Kidney tubule cell (primary cell): ENCODE data around the gene NUDC.
"Not testable (repeated sequence)": the region's sequence is repeated elsewhere in the genome, so short reads cannot be mapped to it uniquely, and the experiment has no call there.

Source experiments
- DNase-seq: peaks from one replicate; pipeline ENCODE4 v3.0.0-alpha.2; 2018; ENCODE audit warnings: low spot score

Gene NUDC

DNA sequence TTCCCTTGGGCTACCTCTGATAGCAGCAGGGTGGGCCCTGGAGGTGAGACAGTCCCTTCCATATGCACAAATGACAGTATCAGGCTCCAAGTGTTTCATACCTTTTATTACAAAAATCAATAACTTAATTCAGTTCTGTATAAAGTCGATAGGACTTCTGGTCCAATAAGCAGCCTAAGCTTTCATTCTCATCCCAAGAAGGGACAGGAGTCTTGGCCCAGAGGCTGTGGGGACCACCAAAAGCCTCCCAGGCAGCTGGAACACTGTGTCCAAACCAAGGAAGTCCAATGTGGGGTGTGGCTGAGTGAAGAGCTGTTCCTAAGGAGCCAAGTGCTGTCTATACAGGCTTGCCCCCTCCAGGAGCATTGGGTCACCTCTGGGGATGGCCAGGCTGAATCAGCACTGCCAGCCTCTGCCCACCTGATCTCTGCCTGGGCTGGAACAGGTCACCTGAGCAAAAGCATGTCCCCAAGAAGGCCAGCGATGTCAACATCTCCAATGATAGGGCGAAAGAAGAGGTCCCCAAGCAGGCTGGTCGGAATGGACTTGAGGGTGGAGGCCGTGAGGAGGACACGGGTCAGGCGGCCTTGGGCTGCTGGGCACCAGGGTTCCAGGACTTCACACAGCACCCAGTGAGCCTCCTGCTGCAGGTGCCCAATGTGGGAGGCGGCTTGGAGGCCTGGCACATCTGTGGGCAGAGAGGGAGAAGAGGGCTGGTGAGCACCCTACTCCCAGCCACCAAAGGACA lies 10.0 kb upstream of the NUDC start:
- no peak for DNase-seq

DNA sequence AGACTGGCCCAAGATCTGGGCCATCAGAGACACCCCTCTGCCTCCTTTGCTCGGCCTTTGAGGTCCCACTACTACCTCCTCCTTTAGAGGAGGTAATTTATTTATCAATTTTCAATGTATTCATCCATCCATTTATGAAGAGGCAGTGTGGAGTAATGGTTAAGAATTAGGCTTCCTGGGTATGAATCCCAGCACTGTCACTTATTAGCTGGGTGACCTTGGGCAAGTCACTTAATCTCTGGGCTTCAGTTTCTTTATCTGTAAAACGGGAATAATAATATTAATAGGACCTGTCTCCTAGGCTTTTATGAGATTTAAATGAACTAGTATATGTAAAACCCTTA lies 9.4 kb upstream of the NUDC start:
- no peak for DNase-seq

DNA sequence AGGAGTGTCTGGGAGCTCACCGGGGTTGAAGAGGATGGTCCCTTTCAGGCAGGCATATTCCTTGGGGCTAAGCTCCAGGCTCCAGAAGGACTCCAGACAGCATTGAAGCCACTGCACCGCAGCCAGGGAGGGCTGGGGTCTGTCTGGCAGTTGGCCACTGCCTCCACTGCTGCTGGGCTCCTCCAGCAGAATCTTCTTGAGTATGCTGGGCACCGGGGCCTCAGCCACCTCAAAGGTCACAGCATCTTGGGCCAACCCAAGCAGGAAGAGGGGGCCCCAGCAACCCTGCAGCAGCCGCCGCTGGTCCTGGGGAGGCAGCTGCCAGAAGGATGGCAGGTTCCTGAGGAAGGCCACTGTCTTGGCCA lies 8.2 kb upstream of the NUDC start:
- no peak for DNase-seq

DNA sequence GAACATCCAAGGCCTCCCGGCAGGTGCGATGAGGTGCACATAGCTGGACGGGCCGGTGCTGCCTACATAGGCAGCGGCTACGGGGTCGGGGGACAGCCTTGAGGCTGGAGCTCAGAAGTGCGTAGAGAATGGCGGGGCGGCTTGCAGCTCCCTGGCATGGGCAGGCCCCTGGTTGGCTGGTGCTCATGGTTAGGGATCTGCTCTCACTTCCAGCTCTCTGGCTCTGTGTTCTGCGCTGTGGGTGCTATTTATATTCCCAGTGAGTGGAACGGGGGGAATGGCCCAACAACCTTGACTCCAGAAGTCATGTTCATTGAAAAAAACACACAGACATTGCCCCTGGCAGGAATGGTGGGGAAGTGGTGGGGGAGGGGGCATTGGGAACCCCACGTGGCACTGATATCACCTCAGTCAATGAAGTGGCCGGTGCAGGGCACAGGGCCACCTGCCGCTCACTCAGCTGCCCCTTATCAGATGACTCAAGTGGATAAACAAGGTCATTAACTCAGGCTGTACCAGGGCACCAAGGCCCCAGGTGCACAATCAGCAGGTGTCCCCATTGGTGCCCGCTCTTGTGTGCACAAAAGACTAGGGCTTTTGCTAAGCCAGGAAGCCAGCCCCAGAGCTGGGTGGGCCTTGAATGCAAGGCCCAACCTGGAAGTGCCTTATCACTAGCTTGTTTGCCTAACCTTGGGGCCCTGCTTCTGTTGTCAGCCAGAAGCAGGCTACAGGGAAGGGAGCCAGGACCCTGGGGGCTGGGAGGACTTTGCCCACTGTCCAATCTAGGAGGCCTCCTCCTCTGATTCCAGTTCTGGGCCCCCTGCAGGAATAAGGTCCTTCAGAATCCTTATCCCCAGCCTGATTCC lies 7.6 kb upstream of the NUDC start, which contains the start of gene NR0B2:
NR0B2 (minus strand) TSS at position 222 of the 866 bp plus-strand sequence; CDS start at position 187, 35 bp downstream.
- peak; percentile 25 for DNase-seq

DNA sequence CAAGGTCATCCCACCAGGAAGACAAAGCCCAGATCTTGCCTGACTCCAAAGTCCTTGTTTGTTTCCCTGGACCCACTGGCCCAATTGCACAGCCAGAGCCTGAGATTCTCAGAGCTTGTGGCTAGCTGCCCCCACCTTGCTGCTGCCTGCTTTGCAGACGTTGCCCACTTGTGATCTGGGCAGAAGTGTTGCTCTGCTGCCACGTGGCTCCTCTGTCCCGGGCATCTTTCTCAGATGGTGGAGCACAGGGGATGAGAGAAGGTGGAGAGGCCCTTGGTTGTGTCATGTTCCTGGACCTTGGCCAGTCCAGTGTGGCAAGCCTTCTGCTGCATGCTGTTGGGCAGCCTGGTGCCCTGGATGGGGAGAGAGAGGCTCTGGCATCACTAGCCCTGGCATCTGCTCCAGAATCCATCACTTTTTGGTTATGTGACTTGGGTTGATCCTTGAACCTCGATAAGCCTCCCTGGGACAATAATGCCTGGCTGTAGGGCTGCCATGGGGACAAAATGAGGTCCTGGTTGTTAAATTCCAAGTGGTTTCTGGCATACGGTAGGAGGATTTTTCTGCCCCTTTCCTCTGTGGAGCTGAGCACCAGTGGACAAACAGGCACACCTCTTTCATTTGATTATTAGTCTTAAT lies 6.2 kb upstream of the NUDC start:
- peak; percentile 9 for DNase-seq

DNA sequence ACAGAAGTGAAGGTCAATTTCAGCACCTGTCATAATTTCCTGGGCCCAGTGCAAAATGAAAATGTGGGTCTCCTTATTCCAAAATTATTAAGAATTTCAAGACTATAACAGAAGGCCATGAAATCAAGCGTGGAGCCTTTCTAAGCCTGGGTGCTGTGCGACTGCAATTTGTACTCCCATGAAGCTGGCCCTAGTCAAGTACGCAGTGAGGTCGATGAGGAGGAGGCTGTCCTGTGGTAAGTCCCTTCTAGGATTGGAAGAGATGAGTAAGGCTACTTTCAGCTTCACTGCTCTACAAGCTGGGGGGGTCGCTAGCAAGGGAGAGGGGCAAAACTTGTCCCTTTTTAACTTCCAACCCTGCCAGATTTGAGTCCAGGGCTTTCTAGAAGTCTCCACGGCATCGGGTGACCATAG lies 410 bp upstream of the NUDC start:
- no peak for DNase-seq

DNA sequence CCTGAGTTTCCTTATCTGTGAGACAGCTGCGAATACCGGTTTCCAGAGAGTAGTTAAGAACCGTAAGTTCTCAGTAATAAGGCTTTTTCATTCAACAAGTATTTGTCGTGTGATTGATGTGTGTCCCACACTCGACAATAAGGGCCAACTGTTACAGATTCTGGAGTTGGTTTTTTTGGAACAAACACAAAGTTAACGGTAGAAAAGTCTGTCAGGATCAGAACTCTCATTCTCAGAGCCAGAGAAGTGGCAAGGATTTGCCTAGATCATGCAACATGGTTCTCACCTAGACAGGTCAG lies 837 bp downstream of the NUDC start:
- DNase-seq = no peak

DNA sequence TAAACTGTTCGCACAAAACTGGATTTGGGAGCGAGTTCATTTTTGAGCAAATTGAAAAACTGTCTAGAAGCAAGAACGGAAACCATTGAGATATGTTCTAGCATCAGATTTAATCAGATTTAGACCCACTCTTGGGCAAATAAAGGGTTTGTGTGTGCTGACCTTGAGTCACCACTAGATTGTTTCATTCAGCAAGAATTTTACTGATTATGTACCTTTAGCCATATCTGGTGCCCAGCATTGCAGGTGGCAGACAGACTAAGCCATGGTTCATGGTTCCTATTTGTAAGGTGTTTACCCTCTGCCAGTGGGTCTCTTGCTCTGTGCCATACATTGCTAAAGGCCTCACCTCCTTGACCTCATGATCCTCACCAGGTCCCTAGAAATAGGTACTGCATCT lies 1.4 kb downstream of the NUDC start:
- peak; percentile 62 for DNase-seq

DNA sequence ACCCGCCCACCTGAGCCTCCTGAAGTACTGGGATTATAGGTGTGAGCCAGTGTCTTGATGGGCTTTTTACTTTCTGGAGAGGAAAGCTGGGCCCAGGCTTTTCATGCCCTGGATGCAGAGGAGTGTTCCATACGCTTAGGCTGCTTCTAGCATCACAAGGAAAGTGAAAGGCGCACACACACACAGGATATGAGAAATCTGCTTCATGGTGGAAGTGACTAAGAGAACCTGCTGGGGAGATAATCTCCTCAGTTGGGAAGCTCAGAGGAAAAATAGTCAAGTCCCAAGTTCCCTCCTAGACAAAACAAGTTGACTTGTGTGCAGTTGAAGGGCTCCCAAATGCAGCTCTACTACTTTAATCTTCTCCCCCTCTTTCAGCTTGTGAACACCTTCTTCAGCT lies 2.2 kb downstream of the NUDC start:
- peak; percentile 32 for DNase-seq

DNA sequence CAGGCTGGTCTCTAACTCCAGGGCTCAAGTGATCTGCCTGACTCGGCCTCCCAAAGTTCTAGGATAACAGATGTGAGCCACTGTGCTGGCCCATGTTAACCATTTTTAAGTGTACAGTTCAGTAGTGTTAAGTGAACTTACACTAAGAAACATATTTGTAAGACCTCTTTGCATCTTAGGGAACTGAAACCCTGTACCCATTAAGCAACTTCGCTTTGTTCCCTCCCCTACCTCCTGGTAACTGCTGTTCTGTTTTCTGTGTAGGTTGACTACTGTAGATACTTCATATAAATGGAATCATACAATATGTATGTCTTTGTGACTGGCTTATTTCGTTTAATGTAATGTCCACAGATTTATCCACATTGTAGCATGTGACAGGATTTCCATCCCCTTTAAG lies 11.0 kb downstream of the NUDC start:
- no peak for DNase-seq

DNA sequence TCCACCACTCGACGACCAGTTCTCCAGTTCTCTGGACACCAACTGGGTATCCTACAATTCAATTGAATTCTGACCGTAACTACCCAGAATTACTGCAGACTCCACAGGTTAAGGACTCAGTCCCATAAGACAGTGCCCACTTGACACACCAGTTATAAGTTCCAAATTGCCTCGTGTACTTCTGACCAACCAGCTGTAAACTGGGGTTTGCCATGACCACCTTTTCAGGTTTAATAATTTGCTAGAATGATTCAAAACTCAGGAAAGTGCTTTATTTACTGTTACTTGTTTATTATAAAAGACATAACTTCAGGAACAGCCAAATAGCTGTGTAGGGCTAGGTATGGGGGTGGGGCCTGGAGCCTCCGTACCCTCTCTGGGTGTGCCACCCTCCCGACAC lies 15.3 kb downstream of the NUDC start:
- no peak for DNase-seq

DNA sequence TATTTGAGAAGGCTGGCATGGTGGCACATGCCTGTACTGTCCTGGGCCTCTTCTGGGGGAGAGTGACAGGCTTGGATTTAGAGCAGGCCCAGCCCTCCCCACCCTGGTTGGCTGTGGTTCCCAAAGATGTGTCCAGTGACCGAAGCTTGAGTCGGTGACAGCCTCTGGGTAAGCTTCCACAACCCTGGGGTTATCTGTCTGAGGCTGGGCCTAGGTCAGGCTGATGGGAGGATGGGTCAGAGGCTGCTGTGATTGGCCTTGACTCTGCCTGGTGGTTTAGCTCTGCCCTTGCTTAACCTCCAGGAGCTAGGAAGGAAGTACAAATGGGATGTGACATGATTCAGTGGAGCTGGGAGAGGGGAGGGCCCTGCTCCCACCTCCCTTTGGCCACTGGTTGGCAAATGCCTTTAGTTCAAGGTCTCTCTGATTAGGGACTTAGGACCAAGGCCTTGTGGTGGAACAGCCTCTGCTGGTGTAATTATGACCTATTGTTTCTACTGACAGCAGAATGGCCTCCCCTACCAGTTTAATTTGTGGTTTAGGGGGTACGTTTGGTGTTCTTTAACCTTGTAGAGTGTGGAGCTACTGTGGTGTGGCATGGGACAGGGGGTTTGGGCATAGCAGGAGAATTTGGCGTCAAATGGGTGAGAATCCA lies 16.6 kb downstream of the NUDC start:
- DNase-seq = no peak

DNA sequence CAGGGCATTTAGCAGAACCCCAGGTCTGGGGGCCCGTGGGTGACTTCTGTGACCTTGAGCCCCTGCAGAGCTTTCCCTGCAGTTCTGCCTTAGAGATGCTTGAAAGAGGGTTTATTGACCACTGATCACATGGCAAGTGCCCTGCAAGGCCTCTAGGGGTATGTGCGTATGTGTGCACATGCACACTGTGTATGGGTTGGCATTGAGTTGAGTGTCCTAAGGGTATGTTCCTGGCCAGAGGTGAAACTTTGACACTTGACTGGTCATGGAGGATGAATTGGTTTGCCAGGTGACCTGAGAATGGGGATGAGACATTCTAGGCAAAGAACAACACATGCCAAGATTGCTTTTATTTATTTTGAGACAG lies 17.1 kb downstream of the NUDC start:
- DNase-seq = no peak

DNA sequence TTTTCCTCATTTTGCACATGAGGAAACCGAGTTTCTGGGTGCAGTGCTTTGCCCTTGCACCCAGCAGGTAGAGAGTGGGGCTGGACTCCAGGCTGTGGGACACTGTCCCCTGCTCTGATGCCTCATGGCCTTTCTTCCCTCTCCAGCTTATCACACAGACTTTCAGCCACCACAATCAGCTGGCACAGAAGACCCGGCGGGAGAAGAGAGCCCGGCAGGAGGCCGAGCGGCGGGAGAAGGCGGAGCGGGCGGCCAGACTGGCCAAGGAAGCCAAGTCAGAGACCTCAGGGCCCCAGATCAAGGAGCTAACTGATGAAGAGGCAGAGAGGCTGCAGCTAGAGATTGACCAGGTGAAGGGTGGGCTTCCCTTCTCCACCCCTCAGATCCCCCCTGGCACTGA lies 19.8 kb downstream of the NUDC start:
- no peak for DNase-seq

DNA sequence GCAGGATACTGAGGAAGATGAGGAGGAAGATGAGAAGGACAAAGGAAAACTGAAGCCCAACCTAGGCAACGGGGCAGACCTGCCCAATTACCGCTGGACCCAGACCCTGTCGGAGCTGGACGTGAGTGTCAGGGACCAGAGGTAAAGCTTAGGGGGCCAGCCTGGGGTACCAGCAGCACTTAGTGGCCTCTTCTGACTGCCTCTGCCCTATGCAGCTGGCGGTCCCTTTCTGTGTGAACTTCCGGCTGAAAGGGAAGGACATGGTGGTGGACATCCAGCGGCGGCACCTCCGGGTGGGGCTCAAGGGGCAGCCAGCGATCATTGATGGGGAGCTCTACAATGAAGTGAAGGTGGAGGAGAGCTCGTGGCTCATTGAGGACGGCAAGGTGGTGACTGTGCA lies 21.1 kb downstream of the NUDC start:
- no peak for DNase-seq

DNA sequence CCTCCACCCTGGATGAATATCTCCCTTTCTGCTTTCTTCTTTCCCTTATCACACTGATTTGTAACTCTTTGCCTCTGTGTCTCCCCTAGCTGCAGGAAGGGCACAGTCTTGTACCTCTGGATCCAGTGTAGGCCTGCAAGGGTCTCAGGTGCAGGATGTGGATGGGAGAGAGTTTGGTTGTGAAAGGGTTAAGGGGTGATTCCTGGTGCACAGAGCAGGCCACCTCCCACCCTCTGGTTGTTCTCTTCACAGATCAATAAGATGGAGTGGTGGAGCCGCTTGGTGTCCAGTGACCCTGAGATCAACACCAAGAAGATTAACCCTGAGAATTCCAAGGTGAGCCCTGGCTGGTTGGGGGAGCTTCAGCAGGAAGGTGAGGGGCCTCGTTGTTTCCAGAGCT lies 23.6 kb downstream of the NUDC start:
- DNase-seq = no peak

DNA sequence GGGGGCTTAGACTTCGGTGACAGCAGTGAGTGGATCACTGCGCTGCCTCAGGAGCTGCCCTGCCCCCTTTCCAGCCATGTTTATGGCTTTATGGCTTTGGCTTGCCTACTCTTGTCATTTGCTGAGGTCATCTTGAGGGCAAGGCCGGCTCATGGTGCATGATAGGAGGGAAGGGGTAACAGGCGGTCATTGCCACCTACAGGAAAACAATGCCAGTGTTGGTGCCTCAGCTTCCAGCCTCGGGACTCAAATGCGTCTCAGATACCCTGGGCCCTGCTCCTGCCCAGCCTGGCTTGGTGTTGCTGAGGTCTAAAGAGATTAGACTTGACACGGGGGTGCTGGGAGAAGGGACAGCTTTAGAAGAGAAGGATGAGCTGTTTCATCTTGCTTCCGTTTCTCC lies 24.2 kb downstream of the NUDC start:
- DNase-seq = no peak

DNA sequence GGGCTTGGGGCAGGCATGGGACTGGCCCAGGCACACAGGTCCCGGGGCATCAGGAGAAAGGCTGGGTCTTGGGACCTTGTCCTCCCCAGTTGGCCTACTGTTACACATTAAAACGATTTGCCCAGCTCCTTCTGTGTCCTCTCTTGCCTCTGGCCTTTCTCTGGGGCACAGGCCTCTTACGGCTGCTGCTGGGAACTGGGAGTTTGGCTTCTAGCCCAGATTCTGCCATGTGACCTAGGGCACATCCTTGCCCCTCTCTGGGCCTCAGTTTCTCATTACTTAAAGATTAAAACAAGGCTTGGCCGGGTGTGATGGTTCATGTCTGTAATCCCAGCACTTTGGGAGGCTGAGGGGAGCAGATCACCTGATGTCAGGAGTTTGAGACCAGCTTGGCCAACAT lies 24.7 kb downstream of the NUDC start:
- no peak for DNase-seq

DNA sequence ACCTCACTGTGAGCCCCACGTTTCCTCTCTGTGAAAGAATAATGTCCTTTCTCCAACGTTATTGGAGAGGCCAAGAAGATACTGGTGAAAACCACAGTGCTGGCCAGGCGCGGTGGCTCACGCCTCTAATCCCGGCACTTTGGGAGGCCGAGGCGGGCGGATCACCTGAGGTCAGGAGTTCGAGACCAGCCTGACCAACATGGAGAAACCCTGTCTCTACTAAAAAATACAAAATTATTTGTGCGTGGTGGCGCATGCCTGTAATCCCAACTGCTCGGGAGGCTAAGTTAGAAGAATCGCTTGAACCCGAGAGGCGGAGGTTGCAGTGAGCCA lies 27.1 kb downstream of the NUDC start:
- not testable (repeated sequence) for DNase-seq

DNA sequence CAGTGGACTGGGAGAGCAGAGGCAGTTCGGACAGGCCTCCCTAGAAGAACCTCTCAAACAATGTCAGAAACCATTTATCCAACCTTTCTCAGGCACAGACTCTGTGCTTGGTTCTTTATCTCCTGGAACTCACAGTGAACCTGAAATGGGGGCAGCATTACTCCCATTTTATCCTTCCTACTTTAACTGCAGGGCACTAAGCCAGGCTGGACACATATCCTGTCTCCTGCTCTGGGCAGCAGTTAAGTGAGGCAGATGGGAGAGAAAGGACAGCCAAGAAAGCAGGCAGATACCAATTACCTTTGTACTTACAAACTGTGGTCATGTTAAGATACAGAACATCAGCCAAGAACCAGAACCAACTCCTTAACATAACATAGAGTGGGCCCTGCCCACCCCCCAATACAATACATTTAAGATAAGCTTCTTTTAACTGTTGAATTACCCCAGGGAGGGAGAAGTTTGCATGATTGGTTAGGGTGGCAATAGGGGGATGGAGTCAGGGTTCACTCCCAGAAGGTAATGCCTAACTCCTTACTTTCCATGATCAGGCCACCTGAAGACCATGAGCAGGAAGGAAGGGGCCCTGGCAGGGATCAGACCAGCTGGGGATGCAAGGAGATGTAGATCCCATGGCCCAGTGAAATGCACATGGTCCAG lies 27.9 kb downstream of the NUDC start:
- no peak for DNase-seq

DNA sequence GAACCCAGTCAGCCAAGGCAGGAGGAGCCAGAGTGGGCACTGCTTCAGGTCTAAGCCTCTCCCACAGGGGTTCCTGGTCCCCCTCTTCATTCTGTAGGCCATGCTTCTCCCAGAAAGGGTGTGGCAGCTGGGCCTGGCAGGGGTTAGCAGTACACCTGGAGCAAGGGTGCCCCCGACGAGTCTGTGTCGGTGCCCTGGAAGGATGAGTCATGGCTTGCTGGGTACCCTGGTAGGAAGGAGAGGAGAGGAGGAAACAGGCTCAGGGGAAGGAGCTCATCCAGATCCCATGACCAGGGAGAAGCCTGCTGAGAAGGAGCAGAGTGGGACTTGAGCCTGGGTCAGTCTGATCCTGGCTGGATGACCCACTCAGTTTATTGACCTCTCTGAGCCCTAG lies 28.4 kb downstream of the NUDC start:
- peak; percentile 20 for DNase-seq

DNA sequence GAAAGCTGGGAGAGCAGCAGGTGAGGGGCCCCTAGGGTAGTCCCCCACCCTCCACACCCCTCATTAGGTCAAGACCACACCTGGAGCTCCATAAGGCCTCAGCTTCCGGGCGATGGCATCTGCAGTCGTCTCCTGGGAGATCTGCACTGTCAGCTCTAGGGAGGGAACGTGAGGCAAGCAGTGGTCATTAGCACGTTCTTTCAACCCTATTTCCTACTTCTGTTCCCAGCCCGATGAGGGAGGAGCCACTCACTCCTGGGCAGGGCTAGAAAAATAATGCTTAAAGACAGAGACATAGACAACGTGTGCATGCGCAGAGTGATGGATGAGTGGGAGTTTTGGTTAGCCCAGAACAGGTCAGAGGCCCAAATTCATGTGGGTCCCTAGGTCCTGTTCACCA lies 29.1 kb downstream of the NUDC start:
- DNase-seq = no peak

DNA sequence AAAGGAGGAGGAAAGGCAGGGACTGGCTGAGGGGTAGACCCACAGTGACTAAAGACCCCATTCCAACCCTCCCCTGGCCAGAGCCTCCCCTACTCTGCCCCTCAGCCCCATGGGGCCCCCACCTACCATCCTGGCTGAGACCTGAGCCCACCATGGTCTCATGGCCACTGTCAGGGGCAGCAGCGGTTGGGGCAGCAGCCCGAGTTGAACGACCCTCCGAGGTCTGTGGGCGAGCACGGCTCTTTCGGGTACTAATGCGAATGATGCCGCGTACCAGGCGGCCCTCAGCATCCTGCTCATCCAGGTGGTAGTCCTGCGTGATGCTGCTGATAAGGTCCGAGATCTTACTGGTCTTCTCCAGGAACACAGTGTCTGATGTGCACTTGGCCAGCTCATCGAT lies 29.7 kb downstream of the NUDC start:
- DNase-seq = no peak
